ENCODE data around the gene NR2E3.

Gene NR2E3
- total RNA-seq, result 0 reads per million in 2 donors

DNA sequence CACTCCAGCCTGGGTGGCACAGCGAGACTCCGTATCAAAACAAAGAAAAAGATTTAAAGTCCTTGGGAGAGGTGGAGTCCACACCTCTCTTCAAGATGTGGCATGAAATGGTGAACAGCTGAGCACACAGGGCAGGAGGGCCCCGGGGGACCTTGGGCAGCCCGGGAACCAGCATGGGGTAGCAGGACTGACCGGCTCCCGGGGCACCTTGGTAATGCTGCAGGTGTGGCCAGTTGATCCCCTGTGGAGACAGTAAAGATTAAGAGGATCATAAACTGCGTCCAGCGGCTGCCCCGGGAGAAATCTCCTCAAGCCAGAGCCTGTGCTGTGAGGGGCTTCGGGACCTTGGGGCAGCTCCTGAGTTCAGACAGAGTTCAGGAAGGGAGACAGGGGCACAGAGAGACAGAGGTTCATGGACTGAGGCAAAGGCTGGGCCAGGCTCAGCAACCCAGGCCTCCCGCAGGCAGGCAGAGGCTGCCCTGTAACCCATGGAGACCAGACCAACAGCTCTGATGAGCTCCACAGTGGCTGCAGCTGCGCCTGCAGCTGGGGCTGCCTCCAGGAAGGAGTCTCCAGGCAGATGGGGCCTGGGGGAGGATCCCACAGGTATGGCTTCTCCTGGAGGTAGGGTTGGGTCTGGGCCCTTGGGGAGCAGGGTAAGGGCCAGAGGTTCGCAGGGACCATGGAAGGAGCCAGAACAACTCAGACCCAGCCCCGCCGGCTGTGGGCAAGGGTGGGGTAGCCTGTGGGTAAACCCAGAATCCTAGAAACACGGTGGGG lies at the start of gene NR2E3:
Gene NR2E3, plus strand, starts transcription at position 299 of the 780 bp plus-strand sequence. Its CDS starts 190 bp downstream, at position 489.
- no peak for DNase-seq

DNA sequence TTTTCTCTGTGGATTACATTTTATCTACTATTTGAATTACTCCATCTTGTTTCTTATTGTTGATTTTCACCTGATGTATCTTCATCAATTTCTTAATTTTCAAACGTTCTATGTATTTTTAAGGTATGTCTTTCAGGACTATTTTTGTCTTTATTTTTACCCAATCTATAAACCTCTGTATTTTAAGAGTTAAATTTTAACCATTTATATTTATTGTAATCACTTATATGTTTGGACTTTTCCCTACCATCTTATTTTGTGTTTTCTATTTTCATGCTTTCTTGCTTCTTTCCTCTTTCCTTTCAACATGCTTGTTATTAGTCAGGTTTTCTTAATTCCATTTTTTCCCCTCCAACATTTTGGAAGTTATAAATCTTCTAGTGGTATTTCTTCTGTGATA lies 49.5 kb upstream of the NR2E3 start:
- DNase-seq, result no peak

DNA sequence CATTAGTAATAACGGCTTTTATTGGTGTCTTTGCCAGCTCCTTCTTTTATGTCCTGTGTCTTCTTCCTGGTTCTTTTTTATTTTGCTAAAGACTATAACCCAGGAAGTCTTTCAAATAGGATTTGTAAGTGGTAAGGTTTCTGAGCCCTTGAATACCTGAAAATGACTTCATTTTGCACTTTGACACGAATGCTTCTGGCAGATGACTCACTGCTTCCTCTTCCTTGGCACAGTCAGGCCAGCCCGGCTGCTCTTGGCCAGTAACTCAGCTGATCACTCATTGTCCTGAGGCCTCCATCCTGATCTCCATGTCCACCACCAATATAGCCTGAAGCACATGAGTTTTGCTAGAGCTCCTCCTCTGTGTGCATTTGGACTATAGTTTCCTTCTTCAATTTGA lies 48.7 kb upstream of the NR2E3 start:
- no peak for DNase-seq

DNA sequence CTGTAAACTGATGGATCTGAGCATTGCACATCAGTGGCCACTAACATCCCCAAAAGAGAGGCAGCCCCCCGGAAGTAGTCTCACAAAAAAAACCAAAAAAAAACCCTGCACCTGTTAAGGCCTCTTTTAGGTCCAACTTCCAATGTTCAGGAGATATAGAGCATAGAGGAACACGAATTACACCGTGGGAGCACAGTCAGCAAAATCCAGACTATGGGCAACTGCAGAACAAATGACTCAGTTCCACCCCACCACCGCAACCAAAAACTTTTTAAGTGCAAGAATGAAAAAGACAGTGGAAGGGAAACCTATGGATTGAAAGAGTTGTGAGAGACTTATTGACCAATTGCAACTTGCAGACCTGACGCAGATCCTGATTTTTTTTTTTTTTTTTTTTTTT lies 42.2 kb upstream of the NR2E3 start:
- no peak for DNase-seq

DNA sequence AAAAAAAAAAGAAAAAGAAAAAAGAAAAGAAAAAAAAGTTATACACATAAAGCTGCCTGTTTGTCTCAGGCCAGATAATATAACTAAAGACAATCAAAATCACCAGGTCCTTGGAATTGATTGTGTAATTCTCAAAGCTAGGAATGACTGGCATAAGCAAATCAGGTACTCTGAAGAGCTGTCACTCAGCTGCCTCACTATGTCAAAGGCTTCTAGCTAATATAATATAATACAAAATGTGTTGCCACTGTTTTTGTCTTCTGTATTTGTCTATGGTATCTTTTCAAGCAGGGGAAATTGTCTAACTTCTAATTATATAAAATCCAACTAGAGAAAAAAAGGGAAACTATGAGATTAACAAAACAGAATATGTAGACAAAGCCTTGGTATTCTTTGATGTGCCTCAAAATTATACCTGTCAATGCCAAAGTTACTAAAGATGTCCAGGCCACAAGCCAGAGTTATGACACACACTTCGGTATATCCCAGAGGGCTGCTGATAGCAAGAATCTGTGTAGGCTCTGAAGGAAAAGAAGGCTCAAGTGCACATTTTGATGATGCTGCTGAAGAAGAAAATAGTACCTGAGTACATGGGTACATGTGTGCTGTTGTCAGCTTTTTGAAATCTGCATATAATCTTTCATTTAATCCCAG lies 37.0 kb upstream of the NR2E3 start:
- DNase-seq, result no peak

DNA sequence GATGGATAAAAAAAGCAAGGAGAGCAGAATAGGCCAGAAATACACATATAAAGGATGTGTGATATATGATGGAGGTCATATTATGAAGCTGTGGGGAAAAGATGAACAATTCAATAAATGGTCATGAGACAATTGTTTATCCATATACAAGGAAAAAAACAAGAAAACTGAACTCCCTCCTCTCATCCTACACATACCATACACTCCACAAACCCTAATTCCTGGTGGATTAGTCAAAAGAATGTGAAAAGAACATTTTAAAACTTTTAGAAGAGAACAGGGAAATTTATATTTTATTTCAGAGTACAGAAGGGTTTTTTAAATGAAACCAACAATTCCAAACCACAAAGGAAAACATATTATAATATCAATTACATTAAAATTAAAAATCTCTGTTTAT lies 34.5 kb upstream of the NR2E3 start:
- DNase-seq, result no peak

DNA sequence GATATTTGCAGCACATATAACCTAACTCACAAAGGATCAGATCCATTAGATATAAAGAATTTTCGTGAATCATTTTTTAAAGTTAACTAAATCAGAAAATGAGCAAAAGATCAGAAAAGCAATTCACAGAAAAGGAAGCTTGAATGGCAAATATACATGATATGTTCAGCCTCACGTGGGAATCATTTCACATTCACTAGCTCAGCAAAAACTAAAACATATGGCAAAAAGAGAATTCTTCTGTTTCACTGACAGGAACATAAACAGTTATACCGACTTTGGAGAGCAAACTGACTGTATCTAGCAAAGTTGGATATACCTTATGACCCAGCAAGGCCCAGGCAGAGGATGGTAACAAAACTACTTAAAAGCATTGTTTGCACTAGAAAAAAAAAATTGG lies 34.0 kb upstream of the NR2E3 start:
- no peak for DNase-seq

DNA sequence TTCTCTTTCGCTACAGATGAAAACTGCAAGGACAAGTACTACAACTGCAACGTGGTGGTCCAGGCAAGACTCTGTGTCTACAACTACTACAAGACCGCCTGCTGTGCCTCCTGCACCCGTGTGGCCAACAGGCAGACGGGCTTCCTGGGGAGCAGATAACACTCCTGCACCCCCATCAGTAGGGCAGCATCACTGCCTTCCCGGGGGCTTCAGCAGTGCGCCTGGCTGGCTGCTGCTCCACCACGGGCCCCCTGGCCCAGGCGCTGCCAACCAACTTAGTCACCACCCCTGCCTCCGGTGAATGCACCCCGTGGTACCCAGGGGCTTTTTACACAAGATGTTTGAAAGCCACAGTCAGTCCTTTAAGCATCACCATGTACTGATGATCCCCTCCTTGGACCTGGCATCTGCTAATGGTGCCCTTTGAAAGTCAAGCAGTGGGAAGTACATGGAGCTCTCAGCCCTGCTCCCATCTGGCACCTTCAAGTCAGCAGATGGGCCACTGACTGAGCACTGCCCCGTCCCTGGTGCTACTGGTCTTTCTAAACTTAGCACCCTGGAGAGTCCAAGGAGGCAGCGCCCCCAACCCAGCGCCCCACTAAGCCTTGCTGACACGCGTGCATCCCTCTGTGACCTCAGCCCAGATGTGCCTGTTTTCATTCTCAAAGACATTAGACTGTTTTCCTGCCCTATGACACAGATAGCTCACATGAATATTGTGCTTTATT lies 33.0 kb upstream of the NR2E3 start:
- no peak for DNase-seq

DNA sequence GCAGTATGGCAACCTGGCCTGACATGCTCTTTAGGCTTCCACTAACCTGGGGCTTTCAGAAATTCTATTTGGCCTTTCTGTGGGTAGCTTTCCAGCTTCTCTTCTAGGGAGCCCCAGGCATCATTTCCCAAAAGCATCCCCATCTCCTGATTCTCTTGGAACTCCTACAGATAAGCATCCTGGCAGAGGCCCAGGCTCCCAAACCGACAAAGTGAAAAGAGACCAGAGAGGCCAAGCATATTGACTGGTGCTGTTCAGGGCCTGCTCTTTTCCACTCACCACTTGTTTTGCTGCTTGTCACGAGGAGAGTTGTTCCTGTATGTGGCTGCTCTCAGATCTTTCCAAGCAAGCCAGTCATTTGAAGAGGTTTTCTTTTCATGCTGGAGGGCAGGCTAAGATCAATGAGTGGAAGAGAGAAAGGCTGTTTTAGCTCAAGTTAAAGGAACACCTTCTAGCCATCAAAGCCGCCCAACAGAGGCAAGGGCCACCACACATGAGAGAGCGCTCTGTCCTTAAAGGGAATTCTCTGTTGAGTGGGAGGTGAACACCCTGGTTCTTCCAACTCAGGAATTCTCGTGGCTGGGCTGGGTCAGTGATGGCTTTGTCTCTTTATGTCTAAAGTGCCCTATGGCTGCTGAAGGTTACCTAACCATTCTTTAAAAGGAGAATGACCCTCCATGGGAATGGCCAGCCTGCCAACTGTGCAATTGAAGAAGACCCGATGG lies 31.1 kb upstream of the NR2E3 start:
- DNase-seq, result no peak

DNA sequence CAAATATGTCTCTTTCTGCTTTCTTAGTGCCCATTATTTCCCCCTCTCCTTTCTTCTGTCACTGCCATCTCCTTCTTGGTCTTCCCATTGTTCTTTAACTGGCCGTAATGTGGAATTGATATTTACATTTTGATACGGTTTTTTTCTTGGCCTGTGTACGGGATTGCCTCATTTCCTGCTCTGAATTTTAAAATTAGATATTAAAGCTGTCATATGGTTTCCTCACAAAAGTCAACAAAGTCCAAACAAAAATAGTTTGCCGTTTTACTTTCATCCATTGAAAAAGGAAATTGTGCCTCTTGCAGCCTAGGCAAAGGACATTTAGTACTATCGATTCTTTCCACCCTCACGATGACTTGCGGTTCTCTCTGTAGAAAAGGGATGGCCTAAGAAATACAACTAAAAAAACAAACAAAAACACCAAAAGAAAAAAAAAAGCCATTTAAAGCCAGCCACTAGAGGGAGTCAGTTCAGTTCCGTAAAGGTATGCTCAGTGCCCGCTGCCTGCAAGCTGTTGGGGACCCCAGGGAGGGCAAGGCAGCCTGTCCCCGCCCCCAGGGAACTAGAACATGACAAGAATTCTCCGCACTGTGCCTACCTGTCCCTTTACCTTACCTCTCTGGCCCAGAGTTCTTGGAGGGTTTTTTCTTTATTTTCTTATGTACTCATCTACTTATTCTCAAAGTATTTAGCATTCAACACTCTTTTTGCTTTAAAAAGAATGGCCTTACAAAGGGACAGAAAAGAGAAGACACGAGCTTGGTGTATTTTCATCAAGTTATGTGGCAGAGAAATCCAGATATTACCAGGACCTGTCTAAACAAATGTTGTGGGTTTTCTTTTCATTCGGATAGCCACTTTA lies 30.0 kb upstream of the NR2E3 start:
- DNase-seq, result peak in 3 of 5 experiments; percentile 9 to 87 (median 10)

DNA sequence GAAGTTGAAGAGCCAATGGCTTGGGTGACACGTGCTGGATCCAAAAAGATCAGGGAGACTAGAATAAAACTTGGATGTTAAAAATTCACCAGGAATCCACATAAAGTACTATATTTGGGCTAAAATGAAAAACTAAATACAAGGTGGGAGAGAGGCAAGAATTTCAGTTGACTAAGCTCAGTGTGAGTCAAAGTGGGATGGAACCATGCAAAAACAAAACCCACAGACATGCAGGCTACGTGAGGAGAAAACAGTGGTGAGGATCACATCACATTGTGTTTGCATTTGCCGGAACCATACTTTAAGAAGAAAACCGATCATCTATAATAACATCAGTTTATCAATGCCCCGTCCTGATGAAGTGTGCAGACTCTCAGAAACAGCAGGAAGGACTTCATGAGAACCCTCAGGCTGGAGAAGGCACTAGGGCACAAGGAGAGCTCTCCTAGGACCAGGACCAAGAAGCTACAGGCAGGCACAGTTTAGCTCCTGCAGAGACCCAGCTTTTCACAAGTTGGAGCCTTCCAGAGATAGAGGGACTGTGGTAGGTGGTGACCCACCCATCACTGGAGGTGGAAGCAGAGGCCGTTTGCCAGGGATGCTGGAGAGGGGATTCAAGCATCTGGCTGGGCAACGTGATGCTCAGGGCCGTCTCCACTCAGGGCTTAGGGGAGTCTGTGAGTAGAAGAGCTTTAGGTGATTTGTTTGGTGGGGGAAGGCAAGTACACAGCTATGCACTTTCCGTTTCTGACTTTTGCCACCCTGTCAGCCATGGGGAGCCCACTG lies 29.0 kb upstream of the NR2E3 start:
- peak in 1 of 5 experiments; percentile 89 for DNase-seq

DNA sequence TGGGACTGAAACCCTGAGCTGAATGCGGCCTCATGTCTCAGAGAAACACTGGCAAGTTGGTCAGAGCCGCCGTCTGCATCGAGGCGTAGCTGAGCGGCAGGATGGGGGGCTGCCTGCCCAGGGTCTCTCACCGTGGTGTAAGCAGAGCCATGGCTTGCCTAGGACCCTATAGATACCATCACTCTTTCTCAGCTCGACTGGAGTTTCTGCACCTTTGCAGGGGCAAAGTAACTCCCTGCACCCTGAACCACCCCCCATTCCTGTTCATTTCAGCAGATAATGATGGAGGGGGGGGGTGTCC lies 28.4 kb upstream of the NR2E3 start:
- DNase-seq, result no peak

DNA sequence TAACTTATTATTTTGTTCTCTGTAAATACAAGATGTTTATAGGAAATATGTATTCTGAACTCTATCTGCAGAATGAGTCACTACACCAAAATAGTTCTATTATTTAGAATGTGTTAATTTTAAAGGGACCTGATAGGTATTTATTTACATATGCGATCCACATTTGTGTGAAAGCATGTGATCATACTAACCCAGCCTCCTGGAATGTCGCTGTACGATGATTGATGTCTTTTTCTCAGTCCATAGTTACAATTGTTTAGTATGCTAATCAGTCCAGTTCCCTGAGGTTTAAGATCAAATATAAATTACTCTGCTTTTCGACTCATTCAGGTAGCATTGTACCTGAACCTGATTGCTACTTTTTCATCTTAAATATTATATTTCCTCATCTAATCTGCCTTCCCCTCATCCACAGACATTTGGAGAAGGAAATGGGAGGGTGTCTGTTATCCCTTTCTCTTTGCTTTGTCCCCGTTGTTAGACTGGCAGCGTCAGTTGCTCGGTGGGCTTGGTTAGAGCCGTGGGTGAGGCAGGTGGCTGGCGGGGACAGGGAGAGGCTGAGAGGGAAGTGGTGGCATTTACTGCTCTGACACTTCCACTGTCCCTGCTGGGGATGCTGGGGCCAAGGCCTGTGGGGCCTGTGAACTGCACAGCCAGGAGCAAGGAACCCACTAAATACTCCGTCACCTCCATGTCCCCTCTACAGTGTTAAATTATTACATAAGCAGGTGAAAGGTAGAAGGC lies 27.8 kb upstream of the NR2E3 start:
- no peak for DNase-seq

DNA sequence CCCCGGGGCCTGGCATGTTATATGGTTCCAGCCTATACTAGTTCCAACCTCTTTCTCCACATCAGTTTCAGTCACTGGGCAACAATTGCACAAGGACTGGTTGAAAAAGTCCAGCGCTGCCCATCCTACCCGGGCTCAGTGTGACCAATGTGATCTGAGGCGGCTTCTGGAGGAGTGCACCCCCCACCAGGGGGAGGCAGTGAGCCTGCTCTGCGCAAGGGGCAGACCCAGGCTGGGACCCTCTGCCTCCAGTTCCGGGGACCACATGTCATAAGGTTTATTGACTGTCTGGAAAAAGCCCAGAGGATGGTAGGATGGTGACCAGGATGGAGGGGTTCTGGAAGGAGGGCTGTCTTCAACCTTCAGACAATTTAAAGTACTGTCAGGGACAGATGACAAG lies 25.6 kb upstream of the NR2E3 start:
- DNase-seq, result no peak

DNA sequence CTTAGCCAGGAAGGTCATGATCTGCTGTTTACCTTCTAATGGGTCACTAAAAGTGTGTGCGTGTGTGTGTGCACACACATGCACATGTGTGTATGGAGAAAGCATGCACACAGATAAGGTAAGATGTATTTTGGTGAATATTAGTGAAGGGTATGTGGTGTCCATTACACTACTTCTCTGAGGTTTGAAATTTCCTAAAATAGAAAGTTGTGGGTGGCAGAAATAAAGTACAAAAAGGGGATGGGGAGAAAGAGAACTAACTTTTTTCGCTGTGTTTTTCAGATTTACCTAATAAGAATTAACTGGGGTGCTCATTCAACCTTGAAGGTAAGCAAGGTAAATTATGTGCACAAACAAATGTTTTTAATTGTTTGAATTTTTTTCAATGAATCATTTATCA lies 24.4 kb upstream of the NR2E3 start:
- no peak for DNase-seq

DNA sequence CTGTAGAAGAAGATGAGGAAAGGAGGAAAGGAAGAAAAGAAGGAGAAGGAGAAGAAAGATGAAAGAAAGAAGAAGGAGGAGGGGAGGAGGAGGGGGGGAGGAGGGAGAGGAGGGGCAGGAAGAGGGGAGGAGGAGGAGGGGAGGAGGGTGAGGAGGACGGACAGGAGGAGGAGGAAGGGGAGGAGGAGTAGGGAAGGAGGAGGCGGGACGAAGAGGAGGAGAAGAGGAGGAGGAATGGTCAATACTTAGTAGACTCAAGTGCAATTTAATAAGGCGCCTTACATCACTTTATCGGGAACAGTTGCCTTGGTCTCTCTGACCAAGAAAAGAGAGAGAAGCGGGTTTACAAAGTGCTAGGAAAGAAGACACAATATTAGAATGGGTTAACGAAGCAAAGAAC lies 23.7 kb upstream of the NR2E3 start:
- no peak for DNase-seq

DNA sequence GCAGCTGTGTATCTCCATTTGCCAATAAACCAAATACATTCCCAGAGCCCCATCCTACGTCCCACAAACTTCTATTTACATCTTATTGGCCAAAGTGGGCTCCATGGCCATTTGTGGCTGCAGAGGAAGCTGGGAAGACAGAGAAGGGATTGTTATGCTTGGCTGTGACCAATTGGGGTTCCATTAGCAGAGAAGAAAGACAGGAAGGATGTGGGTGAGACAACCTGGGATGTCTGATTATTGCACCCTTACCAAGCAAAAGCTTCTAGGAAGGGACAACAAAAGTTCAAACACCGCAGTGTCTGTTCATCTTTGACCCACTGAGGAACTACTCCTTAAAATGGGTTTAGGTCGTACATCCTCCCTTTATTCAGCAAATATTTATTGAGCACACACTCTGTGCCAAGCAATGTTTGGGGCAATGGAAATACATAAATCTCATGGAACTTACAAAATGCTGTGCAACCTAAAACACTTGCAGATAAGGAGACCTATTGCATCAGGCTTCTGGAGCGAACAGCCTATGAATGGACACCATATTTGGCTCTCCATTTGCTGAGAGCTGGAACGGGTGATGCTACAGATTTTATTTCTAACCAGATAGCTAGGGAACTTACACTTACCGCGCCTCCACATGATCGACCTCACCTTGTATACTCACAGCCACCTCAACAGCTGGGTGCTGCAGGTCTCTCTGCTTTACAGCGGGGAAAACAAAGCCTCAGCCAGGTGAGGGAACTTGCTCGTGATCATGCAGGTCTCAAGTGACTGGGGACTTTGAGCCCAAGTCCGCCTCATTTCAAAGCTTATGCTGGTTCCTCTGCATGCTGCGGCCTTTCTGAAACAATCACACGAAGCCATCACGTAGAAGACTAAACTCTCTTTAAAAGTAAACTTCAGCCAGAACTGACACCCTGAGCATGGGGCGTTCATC lies 21.4 kb upstream of the NR2E3 start:
- no peak for DNase-seq

DNA sequence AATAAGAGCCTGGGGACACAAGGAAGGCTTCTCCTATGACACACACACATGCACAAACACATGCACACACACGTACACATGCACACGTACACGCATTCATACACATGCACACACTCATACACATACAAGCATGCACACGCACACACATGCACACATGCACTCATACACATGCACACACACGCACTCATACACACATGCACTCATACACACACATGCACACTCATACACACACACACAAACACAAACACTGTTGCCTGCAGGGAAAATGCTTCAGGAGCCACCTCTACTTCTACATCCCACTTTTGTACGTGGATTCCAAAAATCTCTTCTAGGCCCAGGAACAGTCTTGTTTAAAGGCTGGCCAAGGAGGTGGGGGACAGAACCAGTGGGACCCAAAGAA lies 20.7 kb upstream of the NR2E3 start:
- DNase-seq, result no peak

DNA sequence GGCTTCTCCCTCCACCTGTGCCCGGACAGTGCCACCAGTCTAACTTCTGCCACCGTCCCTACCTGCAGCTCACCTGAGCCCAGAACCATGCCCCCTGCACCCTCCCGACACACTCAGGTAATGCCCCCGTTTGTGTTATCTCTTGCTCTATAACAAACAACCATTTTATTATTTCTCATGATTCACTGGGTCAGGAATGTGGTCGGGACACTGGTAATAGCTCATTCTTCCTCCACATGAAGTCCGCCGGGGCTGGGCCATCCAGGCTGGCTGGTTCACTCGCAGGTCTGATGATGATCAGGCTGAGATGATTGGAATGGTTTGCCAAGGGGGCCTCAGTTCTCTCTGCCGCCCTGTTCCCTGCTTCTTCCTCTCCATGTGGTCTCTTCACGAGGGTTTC lies 20.3 kb upstream of the NR2E3 start:
- DNase-seq, result no peak

DNA sequence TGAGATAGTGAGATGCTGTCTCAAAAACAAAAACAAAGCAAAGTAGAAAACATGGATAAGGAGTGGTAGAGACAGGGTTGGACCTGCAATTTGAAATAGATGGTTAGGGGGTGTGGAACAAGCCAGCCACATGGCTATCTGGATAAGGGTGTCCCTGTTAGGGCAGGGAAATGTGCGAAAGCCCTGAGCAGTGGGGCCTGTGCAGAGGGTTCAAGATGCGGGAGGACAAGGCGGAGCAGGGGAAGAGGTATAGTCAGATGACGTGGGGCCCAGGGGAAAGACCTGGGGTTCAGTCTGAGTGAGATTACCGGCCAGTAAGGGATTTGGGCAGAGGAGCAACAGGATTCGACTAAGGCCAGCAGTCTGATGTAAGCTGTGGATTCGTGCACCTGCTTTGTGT lies 18.4 kb upstream of the NR2E3 start:
- DNase-seq, result no peak
